GM08714 (cell line): ENCODE measurements around the gene LRRC23.

Experiments
- H3K4me3 ChIP-seq: fragments of 200-500 bp; sonication (Bioruptor generic); 2 replicates; pipeline ENCODE4 v1.5.1; 2014; ENCODE audit warnings: mild to moderate bottlenecking, low read length, inconsistent platforms
- ZNF274 ChIP-seq: IDR thresholded peaks from 2 replicates; pipeline ENCODE4 v1.6.1; 2012; ENCODE audit warnings: mild to moderate bottlenecking, low read depth, low read length

LRRC23 gene

GRCh38 chr12:6938353-6939190 lies 34.0 kb downstream of the LRRC23 start:
- peak overlapping the region; percentile 17; the same call in 1 of the 2 replicates for H3K4me3 ChIP-seq
- TF ChIP-seq ZNF274 = no peak

- no peak for TF ChIP-seq ZNF274
- H3K4me3 ChIP-seq = no peak overlapping the region
These were observed 34.5 kb downstream of the LRRC23 start for GRCh38 chr12:6939191-6939540.

DNA sequence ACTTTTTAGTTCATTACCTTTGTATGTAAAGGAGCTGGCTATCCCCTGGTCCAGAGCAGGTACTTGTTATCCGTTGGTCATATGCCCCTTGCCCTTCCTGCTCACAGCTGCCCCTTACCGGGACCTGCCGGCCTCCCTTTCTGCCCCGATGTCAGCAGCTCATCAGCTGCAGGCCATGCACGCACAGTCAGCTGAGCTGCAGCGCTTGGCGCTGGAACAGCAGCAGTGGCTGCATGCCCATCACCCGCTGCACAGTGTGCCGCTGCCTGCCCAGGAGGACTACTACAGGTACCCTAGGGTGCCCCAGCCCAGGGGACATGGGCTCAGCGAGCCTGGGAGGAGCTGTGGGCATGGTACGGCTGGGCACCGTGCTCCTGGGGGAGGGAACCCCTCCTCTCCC lies 36.6 kb downstream of the LRRC23 start:
- TF ChIP-seq ZNF274 = no peak
- H3K4me3 ChIP-seq = no peak overlapping the region

GRCh38 chr12:6941782-6942181 lies 37.2 kb downstream of the LRRC23 start:
- no peak overlapping the region for H3K4me3 ChIP-seq
- TF ChIP-seq ZNF274 = no peak

DNA sequence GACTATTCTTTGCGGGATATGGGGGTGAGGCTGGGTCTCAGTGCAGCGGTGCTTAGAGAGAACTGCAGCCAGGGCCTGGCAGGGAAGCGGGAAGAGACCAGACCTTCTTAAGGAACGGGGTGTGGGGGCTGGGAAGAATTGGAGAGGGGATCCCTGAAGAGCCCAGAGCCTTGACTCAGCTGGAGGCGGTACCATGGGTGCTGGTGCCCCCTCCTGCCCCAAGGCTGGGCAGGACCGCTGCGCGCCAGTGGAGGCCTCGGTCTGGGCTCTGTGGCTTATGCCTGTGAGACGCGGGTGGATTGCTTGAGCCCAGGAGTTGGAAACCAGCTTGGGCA lies 37.7 kb downstream of the LRRC23 start:
- no peak overlapping the region for H3K4me3 ChIP-seq
- TF ChIP-seq ZNF274 = no peak

- no peak overlapping the region; the same call in 1 of the 2 replicates for H3K4me3 ChIP-seq
- TF ChIP-seq ZNF274 = no peak
These were observed 38.7 kb downstream of the LRRC23 start for GRCh38 chr12:6943389-6943721.

GRCh38 chr12:6943722-6944380 lies 39.2 kb downstream of the LRRC23 start, which contains the start of the genes C12orf57 and RNU7-1:
TSS of gene C12orf57 (plus strand) at chr12:6944022. CDS start at chr12:6944122, 100 bp downstream.
TSS of gene RNU7-1 (plus strand) at chr12:6943816.
- TF ChIP-seq ZNF274 = no peak
- peak within 1 kb of the TSS; percentile 87 for H3K4me3 ChIP-seq

DNA sequence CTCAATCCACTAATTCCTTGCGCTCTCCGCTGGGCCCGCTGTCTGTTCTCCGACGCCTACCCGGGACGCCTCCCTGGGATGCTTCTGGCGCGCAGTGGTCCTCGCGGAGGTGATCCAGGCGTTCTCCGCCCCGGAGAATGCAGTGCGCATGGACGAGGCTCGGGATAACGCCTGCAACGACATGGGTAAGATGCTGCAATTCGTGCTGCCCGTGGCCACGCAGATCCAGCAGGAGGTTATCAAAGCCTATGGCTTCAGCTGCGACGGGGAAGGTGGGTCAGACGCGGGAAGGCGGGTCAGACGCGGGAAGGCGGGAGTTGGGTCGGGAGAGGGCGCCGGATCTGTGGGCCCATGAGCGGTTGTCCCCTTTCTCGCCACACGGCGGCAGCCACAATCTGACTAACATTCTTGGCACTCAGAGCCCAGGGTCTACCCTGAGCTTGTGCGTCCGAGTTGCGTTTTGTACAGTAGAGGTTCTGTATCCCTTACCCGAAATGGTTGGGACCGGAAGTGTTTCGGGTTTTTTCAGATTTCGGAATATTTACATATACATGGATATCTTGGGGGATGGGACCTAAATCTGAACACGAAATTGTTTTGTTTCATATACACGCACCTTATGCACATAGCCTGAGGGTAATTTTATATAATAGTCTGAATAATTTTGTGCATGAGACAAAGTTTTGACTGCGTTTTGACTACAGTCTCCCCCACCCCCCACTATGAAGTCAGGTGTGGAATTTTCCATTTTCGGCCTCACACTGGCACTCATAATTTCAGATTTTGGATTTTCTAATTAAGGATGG lies 40.0 kb downstream of the LRRC23 start:
- TF ChIP-seq ZNF274 = no peak
- H3K4me3 ChIP-seq = peak overlapping the region; percentile 87

DNA sequence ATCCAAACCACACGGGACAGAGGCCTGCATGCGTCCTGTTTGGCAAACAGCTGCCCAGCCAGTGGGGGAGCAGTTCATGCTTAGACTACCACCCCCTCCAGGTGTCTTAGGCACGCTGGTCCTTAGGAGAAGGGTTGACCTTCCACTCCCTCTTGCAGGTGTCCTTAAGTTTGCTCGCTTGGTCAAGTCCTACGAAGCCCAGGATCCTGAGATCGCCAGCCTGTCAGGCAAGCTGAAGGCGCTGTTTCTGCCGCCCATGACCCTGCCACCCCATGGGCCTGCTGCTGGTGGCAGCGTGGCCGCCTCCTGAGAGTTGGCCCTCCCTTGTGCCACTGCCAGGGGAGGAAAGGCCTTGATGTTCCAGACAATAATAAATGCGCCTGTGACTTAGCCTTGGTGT lies 41.0 kb downstream of the LRRC23 start:
- H3K4me3 ChIP-seq = peak overlapping the region; percentile 87; the same call in 1 of the 2 replicates
- no peak for TF ChIP-seq ZNF274

- H3K4me3 ChIP-seq = peak overlapping the region; percentile 87; the same call in 1 of the 2 replicates
- TF ChIP-seq ZNF274 = no peak
These were observed 41.7 kb downstream of the LRRC23 start for GRCh38 chr12:6946033-6946919.

DNA sequence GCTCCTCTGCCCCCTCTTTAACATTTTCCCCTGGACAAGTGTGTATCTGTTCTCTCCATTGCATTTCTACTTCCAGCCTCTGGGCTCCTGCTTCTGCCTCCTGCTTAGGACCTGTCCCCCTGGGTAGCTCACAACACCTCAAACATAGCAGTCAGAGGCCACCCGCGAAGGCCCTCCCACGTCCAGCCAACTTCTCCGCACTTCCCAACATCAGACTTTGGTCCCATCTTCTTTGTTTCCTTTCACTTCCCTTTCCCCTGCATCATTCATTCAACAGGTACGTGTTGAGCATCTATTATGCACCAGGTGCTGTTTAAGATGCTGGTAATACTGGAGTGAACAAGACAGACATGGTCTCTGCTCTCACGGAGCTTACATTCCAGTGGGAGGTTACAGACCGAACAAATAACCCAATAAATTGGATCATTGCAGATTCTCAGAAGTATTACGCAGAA lies 42.3 kb downstream of the LRRC23 start:
- no peak for TF ChIP-seq ZNF274
- peak overlapping the region; percentile 87; the same call in 1 of the 2 replicates for H3K4me3 ChIP-seq

DNA sequence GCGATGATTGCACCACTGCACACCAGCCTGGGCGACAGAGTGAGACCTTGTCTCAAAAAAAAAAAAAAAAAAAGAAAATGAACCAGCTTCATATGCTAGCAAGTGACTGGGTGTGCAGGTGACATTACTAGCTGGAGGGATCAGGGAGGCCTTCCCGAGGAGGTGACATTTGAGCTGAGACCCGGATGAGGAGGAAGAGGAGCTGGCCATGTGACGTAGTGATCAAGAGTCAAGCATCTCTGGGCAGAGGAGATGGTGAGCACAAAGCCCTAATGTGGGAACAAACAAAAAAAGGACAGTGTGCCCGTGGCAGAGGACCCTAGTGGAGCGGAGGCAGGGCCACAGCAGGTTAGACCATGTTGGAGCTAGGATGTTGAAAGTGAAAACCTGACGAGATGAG lies 43.0 kb downstream of the LRRC23 start:
- H3K4me3 ChIP-seq = no peak overlapping the region
- no peak for TF ChIP-seq ZNF274

DNA sequence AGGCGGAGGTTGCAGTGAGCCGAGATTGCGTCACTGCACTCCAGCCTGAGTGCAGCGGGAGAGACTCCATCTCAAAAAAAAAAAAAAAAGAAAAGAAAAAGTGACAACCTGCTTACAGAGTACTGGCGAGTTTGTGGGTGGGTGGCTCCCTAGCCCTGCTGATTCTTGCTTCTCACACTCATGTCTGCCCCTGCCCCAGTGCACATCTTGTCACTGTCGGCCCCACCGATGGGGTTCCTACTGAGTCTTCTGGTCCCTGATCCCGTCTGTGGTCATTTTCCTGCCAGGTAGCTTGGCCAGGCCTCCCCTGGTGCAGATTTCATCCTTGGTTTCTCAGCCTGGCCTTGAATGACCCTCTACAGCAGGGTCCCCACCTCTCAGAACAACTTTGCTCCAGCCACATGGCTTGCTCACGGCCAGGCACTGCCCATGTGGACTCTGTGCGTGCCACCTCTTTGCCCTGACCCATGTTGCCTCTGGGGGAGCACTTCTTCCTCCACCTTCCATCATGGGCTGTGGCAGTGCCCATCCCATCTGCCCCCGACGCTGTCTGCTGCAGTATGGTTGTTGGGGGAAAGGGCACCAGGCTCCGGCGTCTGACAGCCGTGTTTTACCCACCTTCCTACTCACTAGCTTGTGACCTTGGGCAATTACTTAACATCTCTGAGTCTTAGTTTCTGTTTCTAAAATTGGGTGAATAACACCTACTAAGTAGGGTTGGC lies 44.4 kb downstream of the LRRC23 start:
- no peak for TF ChIP-seq ZNF274
- H3K4me3 ChIP-seq = no peak overlapping the region; the same call in 1 of the 2 replicates
